ENCODE measurements around the gene MMADHC. TPM values are rescaled to one million over a fixed set of nuclear protein-coding genes. Genes with fewer than 3 reads are reported as not detected.

MMADHC gene
- total and polyA plus RNA-seq, 2 experiments from 2014 or later, result 138 to 158 TPM

- Histone ChIP-seq H2AFZ (no peak overlapping the region), H3K9me3 (ENCODE audit: low read depth) (no peaks in the 10 kb centered on the region), H3K36me3 (replicated peaks; ENCODE audit: insufficient read depth, low read depth) (no peaks in the 10 kb centered on the region), H3K4me1 (ENCODE audit: insufficient read depth) (no peaks in the 10 kb centered on the region), H3K9me2 (replicated peaks; ENCODE audit: insufficient read depth) (no peaks in the 10 kb centered on the region), H3K4me3 (no peak overlapping the region), H3K79me2 (no peaks in the 10 kb centered on the region), H3K4me2 (no peak overlapping the region), H4K20me1 (ENCODE audit: insufficient read depth, poor library complexity, severe bottlenecking) (no peaks in the 10 kb centered on the region), H3K27ac (no peak overlapping the region), H3K27me3 (no peaks in the 10 kb centered on the region)
- TF ChIP-seq EZH2 (IDR thresholded peaks at IDR 0.05; ENCODE audit: borderline replicate concordance) (no peak), EZH2phosphoT487 (IDR thresholded peaks at IDR 0.05; ENCODE audit: low read depth, severe bottlenecking, unreplicated experiment) (no peak)
- TF ChIP-seq, protein P1, sequence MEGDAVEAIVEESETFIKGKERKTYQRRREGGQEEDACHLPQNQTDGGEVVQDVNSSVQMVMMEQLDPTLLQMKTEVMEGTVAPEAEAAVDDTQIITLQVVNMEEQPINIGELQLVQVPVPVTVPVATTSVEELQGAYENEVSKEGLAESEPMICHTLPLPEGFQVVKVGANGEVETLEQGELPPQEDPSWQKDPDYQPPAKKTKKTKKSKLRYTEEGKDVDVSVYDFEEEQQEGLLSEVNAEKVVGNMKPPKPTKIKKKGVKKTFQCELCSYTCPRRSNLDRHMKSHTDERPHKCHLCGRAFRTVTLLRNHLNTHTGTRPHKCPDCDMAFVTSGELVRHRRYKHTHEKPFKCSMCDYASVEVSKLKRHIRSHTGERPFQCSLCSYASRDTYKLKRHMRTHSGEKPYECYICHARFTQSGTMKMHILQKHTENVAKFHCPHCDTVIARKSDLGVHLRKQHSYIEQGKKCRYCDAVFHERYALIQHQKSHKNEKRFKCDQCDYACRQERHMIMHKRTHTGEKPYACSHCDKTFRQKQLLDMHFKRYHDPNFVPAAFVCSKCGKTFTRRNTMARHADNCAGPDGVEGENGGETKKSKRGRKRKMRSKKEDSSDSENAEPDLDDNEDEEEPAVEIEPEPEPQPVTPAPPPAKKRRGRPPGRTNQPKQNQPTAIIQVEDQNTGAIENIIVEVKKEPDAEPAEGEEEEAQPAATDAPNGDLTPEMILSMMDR (IDR thresholded peaks at IDR 0.05; ENCODE audit: poor library complexity), result no peak
- no peak for DNase-seq (ENCODE audit: low spot score)
- 88% methylated on average over 4 of the region's 4 CpGs for WGBS (ENCODE audit: low lambda C conversion rate, missing lambda C conversion rate)
Observed at GRCh38 chr2:149552226-149552625, 35.3 kb downstream of the MMADHC start.

DNA sequence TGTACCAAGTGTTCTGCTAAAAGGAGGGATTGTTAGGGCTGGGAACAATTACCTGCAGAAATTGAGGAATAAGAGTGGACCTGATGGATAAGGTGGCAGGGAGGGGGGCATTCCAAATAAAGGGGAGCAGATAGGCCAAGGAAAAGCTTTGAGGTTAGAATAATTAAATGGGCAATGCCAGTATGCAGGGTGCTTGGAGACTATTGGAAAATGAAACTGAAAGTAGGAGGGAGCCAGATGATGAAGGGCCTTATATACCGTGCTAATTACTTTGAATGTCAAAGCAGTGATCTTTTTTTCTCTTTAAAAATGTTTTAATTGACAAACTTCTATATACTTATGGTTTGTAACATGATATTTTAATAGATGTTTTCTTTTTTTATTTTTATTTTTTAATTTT lies 42.9 kb downstream of the MMADHC start:
- no peak overlapping the region for H3K4me2 ChIP-seq
- DNase-seq (ENCODE audit: low spot score), result no peak
- H3K4me3 ChIP-seq, result no peak overlapping the region
- no peak overlapping the region for H2AFZ ChIP-seq
- no peak for TF ChIP-seq EZH2 (IDR thresholded peaks at IDR 0.05; ENCODE audit: borderline replicate concordance)
- no peak for TF ChIP-seq EZH2phosphoT487 (IDR thresholded peaks at IDR 0.05; ENCODE audit: low read depth, severe bottlenecking, unreplicated experiment)
- TF ChIP-seq, protein P1 (IDR thresholded peaks at IDR 0.05; ENCODE audit: poor library complexity), result no peak
- no peaks in the 10 kb centered on the region for H3K27me3 ChIP-seq
- 90% methylated on average over 1 of the region's 1 CpG for WGBS (ENCODE audit: low lambda C conversion rate, missing lambda C conversion rate)
- no peaks in the 10 kb centered on the region for H3K9me3 ChIP-seq (ENCODE audit: low read depth)
- no peak overlapping the region for H3K27ac ChIP-seq
- no peaks in the 10 kb centered on the region for H3K79me2 ChIP-seq
- H3K36me3 ChIP-seq (replicated peaks; ENCODE audit: insufficient read depth, low read depth), result no peaks in the 10 kb centered on the region
- no peaks in the 10 kb centered on the region for H4K20me1 ChIP-seq (ENCODE audit: insufficient read depth, poor library complexity, severe bottlenecking)
- no peaks in the 10 kb centered on the region for H3K4me1 ChIP-seq (ENCODE audit: insufficient read depth)
- no peaks in the 10 kb centered on the region for H3K9me2 ChIP-seq (replicated peaks; ENCODE audit: insufficient read depth)

- H3K4me2 ChIP-seq, result no peak overlapping the region
- no peak for DNase-seq (ENCODE audit: low spot score)
- H2AFZ ChIP-seq, result no peak overlapping the region
- no peaks in the 10 kb centered on the region for H3K27me3 ChIP-seq
- no peak overlapping the region for H3K4me3 ChIP-seq
- H4K20me1 ChIP-seq (ENCODE audit: insufficient read depth, poor library complexity, severe bottlenecking), result no peaks in the 10 kb centered on the region
- H3K4me1 ChIP-seq (ENCODE audit: insufficient read depth), result no peaks in the 10 kb centered on the region
- TF ChIP-seq EZH2phosphoT487 (IDR thresholded peaks at IDR 0.05; ENCODE audit: low read depth, severe bottlenecking, unreplicated experiment), result no peak
- no peak for TF ChIP-seq EZH2 (IDR thresholded peaks at IDR 0.05; ENCODE audit: borderline replicate concordance)
- TF ChIP-seq, protein P1 (IDR thresholded peaks at IDR 0.05; ENCODE audit: poor library complexity), result no peak
- H3K9me2 ChIP-seq (replicated peaks; ENCODE audit: insufficient read depth), result no peaks in the 10 kb centered on the region
- H3K9me3 ChIP-seq (ENCODE audit: low read depth), result no peaks in the 10 kb centered on the region
- no peaks in the 10 kb centered on the region for H3K36me3 ChIP-seq (replicated peaks; ENCODE audit: insufficient read depth, low read depth)
- 100% methylated on average over 1 of the region's 1 CpG for WGBS (ENCODE audit: low lambda C conversion rate, missing lambda C conversion rate)
- H3K79me2 ChIP-seq, result no peaks in the 10 kb centered on the region
- H3K27ac ChIP-seq, result no peak overlapping the region
Observed at GRCh38 chr2:149543845-149544244, 43.7 kb downstream of the MMADHC start.

DNA sequence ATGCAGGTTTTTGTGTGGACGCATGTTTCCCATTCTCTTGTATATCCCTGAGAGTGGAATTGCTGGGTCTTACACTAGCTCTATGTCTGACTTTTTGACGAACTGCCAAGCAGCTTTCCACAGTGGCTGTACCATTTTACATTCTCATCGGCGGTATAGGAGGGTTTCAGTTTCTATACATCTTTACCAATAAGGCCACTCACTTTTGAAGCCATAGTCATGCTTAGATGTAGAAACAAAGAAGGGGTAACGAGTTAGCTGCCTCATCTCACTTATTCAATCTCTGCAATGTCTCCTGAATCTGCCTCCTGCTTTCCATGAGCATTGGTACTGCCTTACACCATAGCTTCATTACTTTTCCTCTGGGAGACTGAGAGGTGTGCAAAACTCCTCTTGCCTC lies 47.4 kb downstream of the MMADHC start:
- TF ChIP-seq, protein P1 (IDR thresholded peaks at IDR 0.05; ENCODE audit: poor library complexity), result no peak
- no peak for TF ChIP-seq EZH2 (IDR thresholded peaks at IDR 0.05; ENCODE audit: borderline replicate concordance)
- no peak for TF ChIP-seq EZH2phosphoT487 (IDR thresholded peaks at IDR 0.05; ENCODE audit: low read depth, severe bottlenecking, unreplicated experiment)

More for the DNA sequence above, 47.4 kb downstream of the MMADHC start:
- H4K20me1 ChIP-seq (ENCODE audit: insufficient read depth, poor library complexity, severe bottlenecking), result no peaks in the 10 kb centered on the region
- no peaks in the 10 kb centered on the region for H3K9me3 ChIP-seq (ENCODE audit: low read depth)
- H3K4me3 ChIP-seq, result no peak overlapping the region
- no peaks in the 10 kb centered on the region for H3K9me2 ChIP-seq (replicated peaks; ENCODE audit: insufficient read depth)
- no peaks in the 10 kb centered on the region for H3K36me3 ChIP-seq (replicated peaks; ENCODE audit: insufficient read depth, low read depth)
- no peaks in the 10 kb centered on the region for H3K79me2 ChIP-seq
- H3K4me1 ChIP-seq (ENCODE audit: insufficient read depth), result no peaks in the 10 kb centered on the region
- no peak overlapping the region for H3K27ac ChIP-seq
- H3K27me3 ChIP-seq, result no peaks in the 10 kb centered on the region
- WGBS (ENCODE audit: low lambda C conversion rate, missing lambda C conversion rate), result 89% methylated on average over 5 of the region's 5 CpGs
- H3K4me2 ChIP-seq, result no peak overlapping the region
- H2AFZ ChIP-seq, result no peak overlapping the region
- DNase-seq (ENCODE audit: low spot score), result no peak

Measured in hepatocyte (in vitro differentiated cells).